GM23248 (cell line): ENCODE results near the gene STON2.

Experiments used
- EZH2 ChIP-seq: fragments of 200-600 bp; sonication (generic); IDR thresholded peaks from 2 replicates; pipeline ENCODE4 v1.6.1; 2018; ENCODE audit warnings: antibody characterized with exemption, mild to moderate bottlenecking; ENCODE audit not compliant: insufficient read depth, poor library complexity, severe bottlenecking
- EZH2phosphoT487 ChIP-seq: fragments of 200-600 bp; sonication (generic); IDR thresholded peaks from 2 replicates; pipeline ENCODE4 v1.6.1; 2018; ENCODE audit warnings: antibody characterized with exemption, moderate library complexity, mild to moderate bottlenecking, low read depth; ENCODE audit not compliant: insufficient read depth

GRCh38 chr14:81314443-81315175 is 85.5 kb downstream of the STON2 start:
- TF ChIP-seq EZH2 (no peak), EZH2phosphoT487 (no peak)
